ENCODE measurements around the gene RTL5.

RTL5 gene

DNA sequence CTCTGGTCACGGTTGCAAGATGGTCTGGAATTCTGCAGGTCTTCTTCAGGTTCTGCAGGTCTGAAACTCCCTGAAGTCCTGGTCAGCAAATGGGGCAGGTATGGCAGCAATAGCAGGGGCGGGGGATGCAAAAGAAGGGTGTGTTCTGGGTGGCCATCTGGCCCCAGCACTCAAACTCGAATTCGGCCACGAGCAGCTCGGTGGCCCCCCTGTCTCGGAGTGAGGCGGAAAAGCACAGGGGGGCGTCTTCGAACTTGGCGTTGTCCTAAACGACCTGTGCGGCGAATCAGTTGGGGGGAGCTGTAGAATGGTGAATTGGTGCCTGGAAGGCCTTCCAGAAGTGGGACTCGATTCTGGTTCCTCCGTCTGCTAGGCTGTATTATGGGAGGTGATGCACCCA, 2.1 kb downstream of the RTL5 start:
- no peak for DNase-seq (ENCODE audit: low spot score)

- no peak for DNase-seq (ENCODE audit: low spot score)
These were observed 2.8 kb downstream of the RTL5 start for GRCh38 chrX:72128881-72129280.

DNA sequence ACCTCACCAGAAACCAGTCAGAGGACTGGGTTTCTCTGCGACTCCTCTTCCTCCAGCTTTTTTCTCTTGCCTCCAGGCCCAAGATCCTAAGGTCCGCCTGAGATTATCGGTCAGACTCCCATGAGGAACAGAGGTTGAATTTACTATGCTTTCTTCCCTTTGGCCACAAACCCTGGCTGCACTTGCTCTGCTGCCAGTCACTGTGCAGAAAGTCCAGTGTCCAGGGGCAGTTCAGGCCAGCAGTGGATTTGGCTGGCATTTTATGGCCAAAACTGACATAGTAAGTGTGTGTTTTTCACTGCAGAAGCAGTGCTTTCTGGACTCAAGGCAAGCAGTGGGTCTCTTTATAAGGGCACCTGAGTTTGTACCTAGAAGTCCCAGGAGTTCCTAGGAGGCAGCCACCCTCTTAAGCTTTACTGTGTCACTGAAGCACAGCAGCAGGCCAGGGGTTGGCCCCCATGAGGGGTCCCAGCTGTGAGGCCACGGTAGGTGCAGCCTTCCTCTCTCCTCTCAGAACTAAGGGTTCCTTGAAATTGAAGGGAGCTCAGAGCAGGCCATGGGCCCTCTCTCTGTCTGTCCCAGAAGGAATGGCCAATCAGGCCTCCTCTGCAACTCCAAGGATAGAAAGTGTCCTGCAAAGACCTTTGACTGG, 3.4 kb downstream of the RTL5 start:
- DNase-seq (ENCODE audit: low spot score), result no peak

- no peak for DNase-seq (ENCODE audit: low spot score)
These were observed 4.4 kb downstream of the RTL5 start for GRCh38 chrX:72127332-72127731.

DNA sequence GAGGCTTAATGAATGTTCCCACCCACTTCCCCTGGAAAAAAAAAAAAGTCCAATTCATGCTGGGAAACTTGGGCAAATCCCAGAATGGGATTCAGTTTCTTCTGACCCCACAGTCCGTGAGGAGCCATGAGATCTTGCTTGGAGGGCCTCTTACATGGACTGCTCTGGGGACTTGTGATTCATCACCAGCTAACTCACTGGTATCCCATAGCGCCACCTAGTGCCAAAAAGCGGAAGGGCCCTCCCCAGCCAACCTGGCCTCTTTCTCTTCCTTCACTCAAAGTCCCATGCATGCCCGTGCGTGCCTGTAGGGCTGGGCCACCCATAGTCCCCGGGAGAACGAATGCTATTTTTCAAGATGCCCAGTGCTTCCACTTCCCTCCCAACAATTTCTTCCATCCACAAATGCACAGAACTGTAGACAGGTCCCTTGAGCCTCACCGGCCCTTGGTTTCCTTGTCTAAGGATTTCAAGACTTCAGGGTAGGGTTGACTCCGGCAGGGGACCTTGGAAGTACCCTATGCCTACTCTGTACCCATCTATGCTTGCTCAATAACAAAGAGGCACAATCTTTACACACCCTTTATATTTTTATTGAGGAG, 5.1 kb downstream of the RTL5 start:
- DNase-seq (ENCODE audit: low spot score), result peak; percentile 83

- DNase-seq (ENCODE audit: low spot score), result no peak
These were observed 5.7 kb downstream of the RTL5 start for GRCh38 chrX:72126048-72126415.

- no peak for DNase-seq (ENCODE audit: low spot score)
These were observed 6.2 kb downstream of the RTL5 start for GRCh38 chrX:72125331-72126047.

GRCh38 chrX:72124540-72125201, 7.0 kb downstream of the RTL5 start:
- no peak for DNase-seq (ENCODE audit: low spot score)

GRCh38 chrX:72123471-72124185, 8.1 kb downstream of the RTL5 start:
- DNase-seq (ENCODE audit: low spot score), result no peak

GRCh38 chrX:72122621-72123337, 8.9 kb downstream of the RTL5 start:
- DNase-seq (ENCODE audit: low spot score), result no peak

DNA sequence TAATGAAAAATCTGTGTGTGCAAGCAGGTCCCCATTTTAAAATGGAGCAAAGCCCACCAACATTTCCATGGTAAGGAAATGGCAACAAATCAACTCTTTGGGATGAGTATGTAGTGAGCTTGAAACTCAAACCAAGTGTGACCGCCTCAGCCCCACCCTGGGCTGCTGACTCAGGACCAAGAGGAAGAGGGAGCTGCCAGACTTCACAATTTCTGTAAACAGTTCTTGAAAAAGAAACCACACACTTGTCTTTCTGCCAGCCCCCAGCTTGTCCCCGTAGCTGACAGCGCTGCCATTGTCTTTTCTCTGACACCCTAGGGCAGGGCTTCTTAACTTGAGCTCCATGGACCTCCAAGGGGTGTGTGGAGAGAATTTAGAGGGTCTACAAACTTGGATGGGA, 10.3 kb downstream of the RTL5 start:
- peak; percentile 72 for DNase-seq (ENCODE audit: low spot score)

DNA sequence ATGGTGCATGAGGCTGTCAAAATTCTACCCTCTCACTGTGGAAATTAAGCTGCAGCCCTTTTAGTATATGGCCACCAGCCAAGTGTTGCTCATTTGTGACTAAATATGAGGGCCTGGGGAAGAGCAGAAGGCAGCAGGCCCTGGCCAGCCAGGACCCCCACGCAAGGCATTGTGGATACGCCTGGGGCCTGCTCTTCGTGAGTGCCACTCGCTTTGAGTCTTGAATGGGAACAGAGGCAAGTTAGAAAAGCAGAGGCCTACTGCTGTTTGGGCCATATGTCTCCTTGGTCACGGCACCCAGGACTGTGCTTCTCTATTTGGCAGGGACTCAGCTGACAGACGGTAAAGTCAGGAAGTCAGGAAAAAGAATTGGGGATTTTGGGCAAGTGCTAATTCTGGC, 10.9 kb downstream of the RTL5 start:
- no peak for DNase-seq (ENCODE audit: low spot score)

GRCh38 chrX:72117636-72118210, 14.0 kb downstream of the RTL5 start:
- no peak for DNase-seq (ENCODE audit: low spot score)

DNA sequence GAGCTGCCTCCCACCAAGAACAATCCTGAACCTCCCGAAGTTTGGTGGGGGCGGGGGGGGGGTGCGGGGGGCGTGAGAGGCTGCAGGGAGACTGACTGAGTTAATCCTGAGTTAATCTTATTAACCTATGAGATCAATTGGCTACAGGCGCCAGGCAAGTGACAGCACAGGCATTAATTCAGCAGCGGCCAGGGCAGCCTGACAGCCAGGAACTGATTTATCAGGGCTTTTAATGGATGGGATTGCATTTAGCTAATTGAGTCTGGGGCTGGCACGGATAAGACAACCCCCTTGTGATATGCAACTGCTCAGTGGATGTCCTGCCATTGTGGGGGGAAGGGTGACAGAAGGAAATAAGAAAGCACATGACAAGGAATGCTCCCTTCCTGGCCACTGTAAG, 16.3 kb downstream of the RTL5 start:
- DNase-seq (ENCODE audit: low spot score), result no peak

DNA sequence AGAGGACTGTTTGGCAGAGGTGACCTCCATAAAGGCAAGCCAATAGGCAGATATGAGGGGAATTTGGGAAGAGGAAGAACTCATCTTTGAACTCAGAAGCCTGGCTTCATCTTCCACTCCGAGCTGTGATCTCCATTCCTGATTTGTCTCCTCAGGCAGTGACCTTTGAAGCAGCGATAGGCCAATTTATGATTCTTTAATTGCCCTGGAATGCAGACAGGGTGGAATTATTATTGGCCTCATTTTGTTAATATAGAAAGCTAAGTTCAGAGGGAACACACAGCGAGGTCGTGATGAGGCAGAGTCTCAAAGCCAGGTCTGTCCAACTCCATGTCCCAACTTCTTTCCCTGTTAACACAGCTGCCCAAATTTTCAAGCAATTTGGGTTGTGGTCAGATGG, 16.9 kb downstream of the RTL5 start:
- DNase-seq (ENCODE audit: low spot score), result no peak

- no peak for DNase-seq (ENCODE audit: low spot score)
These were observed 17.4 kb downstream of the RTL5 start for GRCh38 chrX:72114306-72114705.

GRCh38 chrX:72113461-72113860, 18.3 kb downstream of the RTL5 start:
- DNase-seq (ENCODE audit: low spot score), result no peak

GRCh38 chrX:72110876-72111708, 20.6 kb downstream of the RTL5 start:
- DNase-seq (ENCODE audit: low spot score), result no peak

GRCh38 chrX:72110051-72110875, 21.5 kb downstream of the RTL5 start:
- no peak for DNase-seq (ENCODE audit: low spot score)

GRCh38 chrX:72108666-72109065, 23.0 kb downstream of the RTL5 start:
- DNase-seq (ENCODE audit: low spot score), result no peak
